Left forelimb (tissue), 1 donor: ENCODE results near the gene JARID2.

ENCODE experiments used
- DNase-seq: peaks from one replicate; pipeline ENCODE4 v3.0.0-alpha.2; 2018; ENCODE audit warnings: low spot score

JARID2 gene

DNA sequence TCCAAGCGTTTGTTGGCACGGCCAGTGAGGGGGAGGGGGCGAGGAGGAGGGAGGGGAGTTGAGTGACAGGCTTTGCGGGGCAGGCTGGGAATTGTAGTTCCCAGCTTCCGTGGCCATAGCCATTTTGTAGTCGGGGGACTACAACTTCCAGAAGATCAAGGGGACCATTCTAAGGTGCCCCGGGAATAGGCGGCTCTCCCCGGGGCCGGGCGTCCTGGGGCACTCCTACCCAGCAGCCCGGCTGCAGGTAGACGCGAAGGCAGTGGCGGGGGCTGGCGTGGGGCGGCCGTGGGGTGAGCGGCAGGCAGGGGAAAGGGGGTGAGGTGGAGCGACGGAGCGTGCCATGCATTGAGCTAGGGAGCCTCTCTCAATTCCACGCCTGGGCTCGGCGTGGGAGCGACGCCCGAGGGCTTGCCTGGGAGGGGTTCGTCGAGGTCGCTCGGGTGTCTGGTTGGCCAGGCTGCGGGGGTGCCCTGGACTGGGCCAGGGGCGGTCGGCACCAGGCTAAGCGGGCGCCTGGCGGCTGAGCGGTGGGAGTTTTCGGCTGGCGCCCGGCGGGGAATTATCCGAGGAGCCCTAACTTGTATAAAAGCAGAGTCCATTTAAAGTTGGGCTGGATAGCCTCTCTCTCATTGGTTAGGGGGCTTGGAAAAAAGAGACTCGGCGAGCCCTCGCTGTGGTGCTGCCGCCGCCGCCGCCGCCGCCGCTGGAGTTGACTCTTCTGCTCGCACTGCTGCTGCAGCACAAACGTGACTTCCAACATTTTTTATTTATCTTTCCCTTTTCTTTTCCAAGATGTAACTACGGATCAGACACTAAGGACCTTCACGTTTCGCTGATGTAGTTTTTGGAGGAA lies at the start of gene JARID2:
JARID2 (plus strand) TSS at position 709 of the 856 bp plus-strand sequence. CDS start 471 bp downstream, outside the sequence.
- DNase-seq, result peak; percentile 99

DNA sequence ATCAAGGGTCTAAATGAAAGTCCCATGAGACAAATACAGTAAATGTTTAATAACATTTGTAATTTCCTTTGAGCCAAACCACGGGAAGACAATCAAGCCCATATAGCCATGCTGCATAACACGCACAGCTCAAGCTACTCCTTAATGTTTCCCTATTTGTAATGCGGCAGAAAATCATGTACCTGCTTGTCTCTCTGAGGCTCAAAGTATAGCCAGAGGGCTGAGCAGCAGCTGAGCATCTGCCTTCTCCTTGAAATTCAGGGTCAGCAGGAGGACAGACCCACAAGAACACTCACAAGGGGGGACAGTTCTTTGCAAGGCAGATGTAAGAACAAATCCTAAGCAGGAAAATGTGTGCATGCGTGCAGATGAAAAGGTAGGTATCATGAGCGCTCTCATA lies 45.8 kb upstream of the JARID2 start:
- DNase-seq, result no peak

DNA sequence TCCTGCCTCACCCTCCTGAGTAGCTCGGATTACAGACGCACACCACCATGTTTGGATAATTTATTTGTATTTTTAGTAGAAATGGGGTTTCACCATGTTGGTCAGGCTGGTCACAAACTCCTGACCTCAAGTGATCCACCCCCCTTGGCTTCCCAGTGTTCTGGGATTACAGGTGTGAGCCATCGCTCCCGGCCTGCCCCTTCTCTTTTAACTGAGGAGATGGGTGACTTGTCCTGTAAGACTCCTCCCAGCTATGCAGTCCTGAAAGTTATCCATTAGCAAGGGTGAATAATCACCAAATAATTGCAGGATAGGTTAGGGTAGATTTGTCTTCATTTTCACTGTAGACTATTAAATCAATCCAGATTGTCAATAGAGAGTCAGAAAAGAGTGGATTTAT lies 40.5 kb upstream of the JARID2 start:
- no peak for DNase-seq

DNA sequence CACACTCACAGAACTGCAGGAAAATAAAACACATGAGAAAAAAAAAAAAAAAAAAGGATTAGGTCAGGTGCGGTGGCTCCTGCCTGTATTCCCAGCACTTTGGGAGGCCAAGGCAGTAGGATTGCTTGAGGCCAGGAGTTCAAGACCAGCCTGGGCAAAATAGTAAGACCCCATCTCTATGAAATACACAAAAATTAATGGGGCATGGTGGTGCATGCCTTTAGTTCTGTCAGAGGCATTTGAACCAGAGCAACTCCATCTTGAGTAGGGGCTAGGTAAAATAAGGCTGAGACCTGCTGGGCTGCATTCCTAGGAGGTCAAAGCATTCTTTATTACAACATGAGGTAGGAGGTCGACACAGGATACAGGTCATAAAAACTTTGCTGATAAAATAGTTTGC lies 39.0 kb upstream of the JARID2 start:
- no peak for DNase-seq

DNA sequence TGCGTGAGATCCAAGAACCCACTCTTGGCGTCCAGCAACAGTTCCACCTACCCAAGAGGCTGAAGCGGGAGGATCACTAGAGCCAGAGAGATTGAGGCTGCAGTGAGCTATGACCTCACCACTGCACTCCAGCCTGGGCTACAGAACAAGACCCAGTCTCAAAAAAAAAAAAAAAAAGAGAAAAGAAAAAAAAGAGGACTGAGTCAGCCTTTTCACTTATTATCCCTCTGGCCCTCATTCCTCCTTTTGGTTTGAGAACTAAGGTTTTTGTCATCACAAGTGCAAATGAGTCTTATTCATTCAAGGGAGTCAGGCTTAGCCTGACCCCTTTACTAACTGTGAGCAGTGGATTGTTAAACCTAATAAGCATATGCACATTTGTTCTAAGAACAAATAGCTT lies 37.9 kb upstream of the JARID2 start:
- no peak for DNase-seq

DNA sequence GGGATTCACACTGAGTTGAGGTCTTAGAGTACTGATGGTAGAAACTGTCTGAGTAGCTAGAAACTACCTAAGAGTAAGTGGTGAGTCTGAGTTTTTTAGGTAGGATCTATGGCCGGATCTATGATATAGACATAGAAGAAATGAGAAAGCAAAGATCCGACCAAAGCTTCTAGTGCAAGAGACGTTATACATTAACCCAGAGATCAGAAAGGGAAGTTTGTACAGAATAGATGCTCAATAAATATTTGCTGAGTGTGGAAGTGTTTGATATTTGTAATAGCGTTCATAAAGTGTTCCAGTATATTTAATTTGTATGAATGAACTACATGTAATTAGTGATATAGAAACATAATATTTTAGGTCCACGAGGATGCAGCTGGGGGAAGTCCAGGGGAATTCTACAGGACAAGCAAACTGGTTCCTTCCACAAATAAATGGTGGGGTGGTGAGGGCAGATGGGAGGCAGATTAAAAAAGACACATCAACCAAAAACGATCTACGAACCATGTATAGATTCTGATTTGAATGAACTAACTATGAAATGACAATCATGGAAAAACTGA lies 31.9 kb upstream of the JARID2 start:
- no peak for DNase-seq

DNA sequence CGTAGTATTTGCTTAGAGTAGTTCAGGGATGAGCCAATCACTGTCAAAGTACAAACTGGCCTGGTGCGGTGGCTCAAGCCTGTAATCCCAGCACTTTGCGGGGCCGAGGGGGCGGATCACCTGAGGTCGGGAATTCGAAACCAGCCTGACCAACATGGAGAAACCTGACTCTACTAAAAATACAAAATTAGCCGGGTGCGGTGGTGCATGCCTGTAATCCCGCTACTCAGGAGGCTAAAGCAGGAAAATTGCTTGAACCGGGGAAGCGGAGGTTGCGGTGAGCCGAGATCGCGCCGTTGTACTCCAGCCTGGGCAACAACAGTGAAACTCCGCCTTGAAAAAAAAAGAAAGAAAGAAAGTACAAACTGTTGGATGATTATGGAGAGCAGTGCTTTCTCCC lies 27.5 kb upstream of the JARID2 start:
- no peak for DNase-seq

DNA sequence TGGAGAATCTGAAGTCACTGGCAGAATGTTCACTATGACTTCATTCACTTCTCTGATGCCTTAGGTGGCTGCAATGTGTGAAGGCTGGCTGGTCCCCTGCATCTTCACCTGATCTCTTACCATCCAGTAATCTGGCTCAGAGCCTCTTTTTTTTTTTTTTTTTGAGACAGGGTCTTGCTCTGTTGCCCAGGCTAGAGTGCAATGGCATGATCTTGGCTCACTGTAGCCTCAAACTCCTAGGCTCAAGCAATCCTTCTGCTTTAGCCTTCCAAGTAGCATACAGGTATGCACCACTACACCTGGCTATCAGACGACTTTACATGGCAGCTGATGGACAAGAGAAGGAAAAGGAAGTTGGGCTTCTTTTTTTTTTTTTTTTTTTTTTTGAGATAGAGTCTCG lies 25.8 kb upstream of the JARID2 start:
- DNase-seq, result no peak

DNA sequence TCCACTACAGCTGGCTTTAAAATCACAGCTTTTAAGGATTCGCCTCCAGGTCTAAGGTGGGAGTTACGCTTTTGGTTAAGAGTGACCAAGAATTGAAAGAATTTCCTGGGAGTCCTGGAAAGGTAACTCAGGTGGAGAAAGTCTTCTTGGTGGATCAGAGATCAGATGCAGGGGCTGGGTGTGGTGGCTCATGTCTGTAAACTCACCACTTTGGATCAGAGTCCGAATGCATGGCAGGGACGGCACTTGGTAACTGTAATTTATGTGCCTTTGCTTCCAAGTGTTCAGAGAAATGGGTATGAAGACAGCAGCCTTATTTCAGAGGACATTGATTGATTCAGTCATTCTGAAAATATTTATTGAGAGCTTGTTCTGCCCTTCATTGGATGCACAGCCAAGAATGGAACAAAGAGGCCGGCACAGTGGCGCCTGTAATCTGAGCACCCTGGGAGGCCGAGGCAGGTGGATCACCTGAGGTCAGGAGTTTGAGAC lies 18.0 kb upstream of the JARID2 start:
- no peak for DNase-seq

DNA sequence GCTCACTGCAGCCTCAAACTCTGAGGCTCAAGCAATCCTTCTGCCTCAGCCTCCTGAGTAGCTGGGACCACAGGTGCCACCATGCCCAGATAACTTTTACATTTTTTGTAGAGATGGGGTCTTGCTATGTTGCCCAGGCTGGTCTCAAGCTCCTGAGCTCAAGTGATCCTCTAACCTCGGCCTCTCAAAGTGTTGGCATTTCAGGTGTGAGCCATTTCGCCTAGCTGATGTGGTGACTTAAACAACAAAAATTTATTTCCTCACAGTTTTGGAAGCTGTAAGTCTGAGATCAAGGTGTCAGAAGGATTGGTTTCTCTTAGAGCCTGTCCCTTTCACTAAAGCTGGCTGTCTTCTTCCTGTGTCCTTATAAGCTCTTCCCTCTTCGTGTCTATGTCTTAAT lies 15.0 kb upstream of the JARID2 start:
- no peak for DNase-seq

DNA sequence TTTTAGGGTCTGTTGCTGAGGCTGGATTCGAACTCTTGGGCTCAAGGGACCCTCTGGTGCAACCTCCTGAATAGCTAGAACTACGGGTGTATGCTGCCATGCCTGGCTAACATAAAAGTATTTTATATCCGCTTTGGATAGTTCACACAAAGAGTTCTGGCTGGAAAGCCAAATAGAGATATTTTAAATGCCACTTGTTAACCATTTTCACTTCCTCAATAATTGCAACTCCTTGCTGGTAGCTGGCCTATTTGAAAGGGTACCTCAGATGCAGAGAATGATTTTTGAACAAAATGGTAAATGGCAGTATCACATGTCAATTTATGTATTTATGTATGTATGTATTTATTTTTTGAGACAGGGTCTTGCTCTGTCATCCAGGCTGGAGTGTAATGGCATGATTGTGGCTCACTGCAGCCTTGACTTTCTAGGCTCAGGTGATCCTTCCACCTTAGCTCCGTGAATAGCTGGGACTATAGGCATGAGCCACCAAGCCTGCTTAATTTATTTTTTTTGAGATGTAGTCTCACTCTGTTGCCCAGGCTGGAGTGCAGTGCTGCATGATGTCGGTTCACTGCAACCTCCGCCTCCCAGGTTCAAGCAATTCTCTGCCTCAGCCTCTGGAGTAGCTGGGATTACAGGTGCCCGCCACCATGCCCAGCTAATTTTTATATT lies 12.9 kb upstream of the JARID2 start:
- no peak for DNase-seq

DNA sequence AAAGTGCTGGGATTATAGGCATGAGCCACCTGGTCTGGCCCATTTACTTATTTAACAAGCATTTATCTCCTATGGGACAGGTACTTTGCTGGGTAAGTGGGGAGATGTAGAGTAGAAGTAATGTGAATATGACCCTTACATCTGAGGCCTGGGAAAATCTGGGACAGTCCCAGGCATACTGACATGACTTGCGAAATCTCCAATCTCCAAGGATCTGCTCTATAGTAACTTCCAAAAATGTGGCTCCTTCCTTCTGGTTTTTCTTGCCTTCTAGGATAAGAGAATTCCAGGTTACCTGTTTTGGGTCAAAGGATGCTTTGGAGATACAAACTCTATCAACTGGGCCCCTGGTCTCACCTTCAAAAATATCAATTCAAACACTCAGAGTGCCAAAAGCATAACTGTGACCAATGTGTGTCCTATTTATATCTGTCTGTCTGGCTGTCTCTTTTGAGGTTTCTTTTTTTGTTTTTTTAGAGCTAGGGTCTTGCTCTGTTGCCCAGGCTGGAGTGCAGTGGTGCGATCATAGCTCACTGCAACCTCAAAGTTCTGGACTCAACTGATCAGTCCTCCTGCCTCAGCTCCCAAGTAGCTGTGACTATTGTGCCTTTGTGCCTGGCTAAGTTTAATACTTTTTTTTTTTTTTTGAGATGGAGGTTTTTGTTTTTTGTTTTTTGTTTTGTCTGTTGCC lies 11.7 kb upstream of the JARID2 start:
- no peak for DNase-seq

DNA sequence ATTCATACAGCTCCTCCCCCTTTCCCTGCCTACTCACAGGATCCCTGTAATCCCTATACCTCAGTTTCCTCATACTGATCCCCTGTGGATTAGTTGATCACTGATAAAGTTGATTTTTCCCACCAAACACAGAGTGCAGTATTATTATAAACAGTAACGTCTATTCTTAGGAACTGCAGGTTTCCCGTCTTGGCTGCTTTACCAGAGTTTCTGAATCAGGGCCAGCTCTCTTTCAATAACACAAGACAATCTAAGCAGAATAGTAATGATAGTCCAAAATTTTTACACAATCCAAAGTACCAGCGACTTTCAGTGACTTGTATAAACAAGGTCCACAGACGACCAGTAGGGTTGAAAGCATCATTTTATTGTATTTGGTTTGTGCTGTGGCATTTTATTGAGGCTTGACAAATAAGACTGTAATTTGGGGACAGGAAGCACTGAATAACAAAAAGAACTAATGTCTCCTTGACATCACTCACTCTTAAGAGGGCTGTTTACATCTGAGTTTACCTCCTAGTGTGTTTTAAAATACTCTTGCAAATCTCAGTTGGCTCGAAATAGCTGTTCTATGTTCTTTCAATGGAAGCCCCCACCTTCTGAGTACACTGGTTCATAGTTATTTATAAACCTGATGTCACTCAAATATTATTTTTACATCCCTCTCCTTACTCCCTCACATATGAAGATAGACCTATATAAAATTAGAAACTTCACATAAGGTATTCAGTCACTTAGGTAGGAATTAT lies 6.1 kb upstream of the JARID2 start:
- DNase-seq, result no peak

DNA sequence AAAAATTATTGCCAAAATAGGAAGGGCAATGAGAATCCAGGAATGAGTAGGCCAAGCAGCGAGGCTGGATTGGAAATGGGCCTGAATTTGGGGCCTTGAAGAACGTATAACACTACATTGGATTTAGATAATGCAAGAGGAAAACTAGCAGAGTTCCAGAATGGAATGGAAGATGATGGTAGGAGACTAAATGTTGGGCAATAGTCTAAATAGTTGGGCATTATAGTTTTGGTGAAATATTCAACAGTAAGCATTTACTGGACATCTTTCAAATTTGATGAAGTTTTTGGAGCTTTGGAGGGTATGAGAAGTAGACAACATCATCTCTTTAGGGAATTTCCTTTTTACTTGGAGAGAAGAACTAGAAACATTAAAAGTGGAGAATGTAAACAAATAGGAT lies 3.4 kb upstream of the JARID2 start:
- no peak for DNase-seq

DNA sequence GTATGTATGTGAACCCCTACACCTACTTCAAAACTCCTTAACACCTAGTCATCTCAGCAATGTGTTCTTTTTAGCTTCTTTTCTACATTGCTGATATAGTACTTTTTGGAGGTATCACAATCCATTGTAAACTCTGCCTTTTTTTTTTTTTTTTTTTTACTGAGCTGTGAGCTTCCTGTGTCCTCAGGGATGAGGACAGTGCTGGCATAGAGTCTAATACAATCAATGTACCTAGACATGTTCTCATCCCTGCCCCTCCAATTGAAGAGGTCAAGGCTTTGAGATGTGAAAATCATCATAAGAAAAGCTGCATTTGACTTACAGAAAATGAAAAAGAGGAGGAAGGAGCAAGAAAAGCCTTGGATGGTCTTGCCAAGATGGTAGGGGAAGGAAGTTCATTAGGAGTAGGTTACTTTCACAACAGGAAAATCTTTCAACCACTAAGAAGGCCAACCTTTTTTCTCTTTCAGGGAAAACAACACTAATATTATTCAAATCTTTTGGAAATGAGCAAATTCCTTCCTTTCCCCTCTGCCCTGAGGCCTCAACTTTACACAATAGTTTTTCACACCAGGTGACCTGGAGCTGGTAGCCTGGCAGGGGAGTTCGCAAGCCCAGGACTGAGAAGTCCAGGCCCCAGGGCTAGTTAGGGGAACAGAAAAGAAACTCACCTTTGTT lies 2.8 kb upstream of the JARID2 start:
- no peak for DNase-seq

DNA sequence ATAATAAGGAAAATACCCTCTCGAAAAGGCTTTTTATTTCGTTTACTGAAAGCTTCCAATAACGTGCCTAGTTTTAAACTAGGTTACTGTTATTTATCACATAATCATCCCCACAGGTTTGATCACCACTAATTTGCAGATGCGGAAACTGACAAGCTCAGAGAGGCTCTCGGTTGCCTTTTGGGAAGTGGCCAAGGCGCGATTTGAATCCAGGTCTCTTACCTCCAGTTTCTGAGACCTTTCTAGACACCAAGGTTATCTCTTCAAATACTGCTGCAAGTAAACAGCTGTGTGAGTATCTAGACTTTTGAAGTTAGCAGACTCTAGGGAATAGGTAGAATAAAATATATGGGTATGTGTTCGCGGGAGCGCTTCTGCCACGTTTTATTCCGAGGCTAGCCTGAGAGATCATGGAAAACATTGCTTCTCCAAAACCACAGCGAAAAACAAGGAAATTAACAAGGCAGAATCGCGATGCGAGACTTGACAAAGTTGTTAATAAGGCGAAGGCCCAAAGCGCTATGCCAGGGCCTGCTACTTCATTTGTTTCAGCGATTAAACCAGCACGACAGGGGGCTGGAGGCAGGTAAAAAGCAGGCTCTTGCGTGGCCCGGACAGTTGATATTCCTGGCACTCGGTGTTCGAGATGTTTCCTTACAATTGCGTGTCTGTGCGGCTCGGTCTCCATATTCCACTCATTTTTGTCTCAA lies 1.8 kb upstream of the JARID2 start:
- no peak for DNase-seq

DNA sequence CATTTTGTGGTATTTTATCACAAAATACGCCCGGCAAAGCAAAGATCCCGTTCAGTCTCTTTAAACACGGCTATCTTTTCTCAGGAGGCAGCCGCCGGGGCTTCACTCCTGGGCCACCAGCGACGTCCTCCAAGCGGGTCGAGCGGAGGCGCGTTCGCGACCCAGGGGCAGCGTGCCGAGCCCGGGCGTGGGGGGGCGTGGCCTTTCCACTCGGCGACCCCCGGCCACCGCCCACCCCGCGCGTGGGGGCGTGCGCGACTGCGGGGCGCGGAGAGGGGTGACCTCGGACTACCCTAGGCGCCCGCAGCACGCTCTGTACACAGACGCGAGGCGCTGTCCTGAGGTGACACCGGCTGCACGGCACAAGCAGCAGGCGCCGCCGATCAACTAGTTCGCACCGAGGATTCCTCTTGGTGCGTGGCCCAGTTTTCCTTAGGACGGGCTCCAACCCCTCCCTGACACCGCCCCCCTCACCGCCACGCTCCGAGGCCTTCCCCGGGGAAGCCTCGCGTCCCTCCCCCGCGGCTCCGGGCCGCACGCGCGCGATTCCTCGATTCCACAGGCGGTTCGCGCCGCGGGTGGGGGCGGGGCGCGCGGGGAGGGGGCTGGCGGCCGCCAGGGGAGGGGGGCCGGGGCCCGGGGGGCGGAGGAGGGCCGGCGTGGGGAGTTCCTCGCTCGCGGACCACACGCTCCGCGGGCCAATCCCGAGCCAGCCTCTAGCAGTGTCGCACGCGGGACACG lies 1.1 kb upstream of the JARID2 start:
- DNase-seq, result peak; percentile 88

DNA sequence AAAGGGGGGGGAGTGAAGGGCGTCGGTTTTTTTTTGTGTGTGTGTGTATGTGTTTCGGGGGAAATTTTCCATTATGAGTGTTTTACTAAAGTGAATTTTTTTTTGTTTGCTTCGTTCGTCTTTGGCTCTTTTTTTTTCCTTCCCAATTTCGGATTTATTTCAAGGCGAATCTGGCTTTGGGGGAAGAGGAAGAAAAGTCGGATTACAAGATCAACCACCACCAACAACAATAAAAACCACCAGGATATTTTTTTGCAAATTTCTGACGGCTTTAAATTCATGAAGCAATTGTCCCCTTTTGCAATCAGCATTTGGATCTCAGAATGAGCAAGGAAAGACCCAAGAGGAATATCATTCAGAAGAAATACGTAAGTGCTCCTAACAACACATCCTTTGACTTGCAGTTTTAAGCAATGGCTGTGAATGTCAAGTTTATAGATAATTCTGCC lies 372 bp downstream of the JARID2 start:
- DNase-seq, result no peak

DNA sequence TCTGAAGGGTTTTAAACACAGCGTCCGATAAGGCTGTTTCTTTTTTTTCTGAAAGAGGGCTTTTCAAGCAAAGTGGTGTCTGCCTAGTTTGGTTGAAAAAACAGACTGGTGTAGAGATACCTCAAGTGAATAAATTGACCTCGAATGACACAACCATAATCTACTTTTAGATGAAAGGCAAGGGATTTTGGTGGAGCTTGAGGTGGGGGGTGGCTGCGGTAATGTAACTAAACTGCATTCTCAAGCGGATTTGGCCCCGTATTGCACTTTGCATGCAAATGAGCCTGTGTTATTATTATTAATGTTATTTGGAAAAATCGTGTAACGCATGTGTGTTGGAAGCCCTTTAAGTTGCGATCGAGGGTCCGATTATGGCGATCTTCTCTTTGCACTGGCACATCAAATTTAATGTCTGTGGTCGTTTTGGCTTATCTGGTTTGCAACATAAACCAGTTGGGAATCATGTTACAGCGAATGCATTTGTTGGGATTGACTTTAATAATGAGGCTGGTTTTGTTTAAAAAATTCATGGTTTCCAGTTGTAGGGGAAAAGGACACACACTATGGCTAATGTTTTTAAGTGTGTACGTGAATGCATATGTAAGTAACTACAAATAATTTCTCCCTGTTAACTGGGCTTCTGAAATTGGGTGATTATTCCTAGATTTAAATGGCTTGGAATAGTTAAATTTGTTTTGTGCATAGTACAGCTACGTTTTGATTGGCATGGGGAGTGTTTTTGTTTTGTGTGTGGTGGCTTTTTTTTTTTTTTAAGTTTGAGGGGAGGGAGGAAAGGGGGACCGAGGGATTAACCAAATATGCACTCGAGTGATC lies 1.0 kb downstream of the JARID2 start:
- no peak for DNase-seq
